SK-N-MC (cell line): Measurements from ENCODE around the gene LMF2.

ENCODE experiments used
- EZH2 ChIP-seq: fragments of 200-600 bp; sonication (generic); IDR thresholded peaks from one replicate; pipeline ENCODE4 v1.6.1; 2017; ENCODE audit warnings: antibody characterized with exemption
- FOXP2 ChIP-seq: optimal IDR thresholded peaks from 2 replicates; pipeline ENCODE3; 2011; ENCODE audit warnings: mild to moderate bottlenecking, moderate library complexity; ENCODE audit not compliant: insufficient read depth; ENCODE audit errors: extremely low read length, control extremely low read depth
- POLR2AphosphoS5 ChIP-seq: IDR thresholded peaks from 2 replicates; pipeline ENCODE4 v1.6.1; 2012; ENCODE audit warnings: mild to moderate bottlenecking, low read depth, low read length, borderline replicate concordance

DNA sequence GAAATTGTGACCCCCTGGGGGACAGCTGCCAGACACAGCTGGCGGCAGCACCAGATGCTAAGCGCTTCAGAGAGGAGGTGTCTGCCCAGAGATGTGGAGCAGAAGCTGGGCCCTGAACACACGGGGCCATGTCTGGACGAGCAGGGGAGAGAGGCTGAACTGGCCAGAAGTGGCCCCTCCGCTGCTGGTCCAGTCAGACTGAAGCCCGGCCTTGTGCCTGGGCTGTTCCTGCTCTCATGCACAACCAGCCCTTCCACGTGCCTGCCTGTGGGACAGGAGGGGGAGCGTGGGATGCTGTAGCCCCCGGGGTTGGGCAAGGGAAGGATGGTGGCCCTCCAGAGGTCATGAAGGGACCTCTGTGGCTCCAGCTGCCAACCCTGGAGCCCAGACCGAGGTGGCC, 24.4 kb downstream of the LMF2 start:
- TF ChIP-seq POLR2AphosphoS5 (no peak), EZH2 (no peak), FOXP2 (no peak)
